GM21381 (cell line): ENCODE results near the gene SLC25A45.

Experiments
- ATAC-seq: cut with Tn5 transposase; IDR thresholded peaks from one replicate; pipeline ENCODE4 v1.9.1; 2021; ENCODE audit warnings: mild to moderate bottlenecking, moderate library complexity; ENCODE audit not compliant: unreplicated experiment

SLC25A45 gene

GRCh38 chr11:65389294-65389980, 7.0 kb upstream of the SLC25A45 start:
- ATAC-seq, result no peak

GRCh38 chr11:65388731-65389130, 6.3 kb upstream of the SLC25A45 start:
- ATAC-seq, result no peak

GRCh38 chr11:65386307-65387140, 4.1 kb upstream of the SLC25A45 start, which contains the start of gene FRMD8:
Gene FRMD8, plus strand, starts transcription at chr11:65386637. Its CDS starts 400 bp downstream, at chr11:65387037.
- peak; percentile 36 for ATAC-seq

- no peak for ATAC-seq
Measured at GRCh38 chr11:65384301-65384889, 1.9 kb upstream of the SLC25A45 start.

GRCh38 chr11:65383778-65384177, 1.3 kb upstream of the SLC25A45 start:
- ATAC-seq, result no peak

- no peak for ATAC-seq
Measured at GRCh38 chr11:65382804-65383368, 440 bp upstream of the SLC25A45 start.

- ATAC-seq, result peak; percentile 5
Measured at GRCh38 chr11:65381716-65382032, 772 bp downstream of the SLC25A45 start.

- ATAC-seq, result no peak
Measured at GRCh38 chr11:65380460-65381119, 1.9 kb downstream of the SLC25A45 start.

- no peak for ATAC-seq
Measured at GRCh38 chr11:65379698-65380459, 2.6 kb downstream of the SLC25A45 start.

GRCh38 chr11:65378928-65379638, 3.4 kb downstream of the SLC25A45 start:
- ATAC-seq, result no peak

- no peak for ATAC-seq
Measured at GRCh38 chr11:65378208-65378927, 4.1 kb downstream of the SLC25A45 start.

GRCh38 chr11:65377777-65378176, 4.7 kb downstream of the SLC25A45 start:
- no peak for ATAC-seq

- no peak for ATAC-seq
Measured at GRCh38 chr11:65377036-65377435, 5.4 kb downstream of the SLC25A45 start.

- no peak for ATAC-seq
Measured at GRCh38 chr11:65376138-65376713, 6.2 kb downstream of the SLC25A45 start.

GRCh38 chr11:65375012-65375411, 7.4 kb downstream of the SLC25A45 start:
- no peak for ATAC-seq

GRCh38 chr11:65373839-65374580, 8.4 kb downstream of the SLC25A45 start:
- ATAC-seq, result no peak

GRCh38 chr11:65370659-65371049, 11.8 kb downstream of the SLC25A45 start:
- no peak for ATAC-seq

- ATAC-seq, result no peak
Measured at GRCh38 chr11:65366340-65366773, 16.1 kb downstream of the SLC25A45 start.
